SK-N-SH (cell line): Measurements from ENCODE around the gene MYO1E. TPM values are rescaled to one million over a fixed set of nuclear protein-coding genes. Genes with fewer than 3 reads are reported as not detected.

Experiments used
- CTCF ChIA-PET: fragments of 300-600, 350-600 bp; formaldehyde crosslinking; extraction: SDS; loops from one replicate; lab custom pipeline; 2021; lab: Yijun Ruan, JAX
- POLR2A ChIA-PET: fragments of 350-600 bp; sonication (Branson Sonifier 250); formaldehyde crosslinking; extraction: SDS; loops from one replicate; lab custom pipeline; 2020; ENCODE audit warnings: antibody characterized with exemption, inconsistent platforms; lab: Yijun Ruan, JAX
- DNase-seq: peaks from one replicate; pipeline ENCODE4 v3.0.0; 2012
- H2AFZ ChIP-seq: fragments of 200-600 bp; sonication (generic); 2 replicates; pipeline ENCODE4 v1.8.1; 2016; ENCODE audit warnings: antibody characterized with exemption, mild to moderate bottlenecking, low read depth
- H3F3A ChIP-seq: fragments of 200-600 bp; sonication (generic); replicated peaks from 2 replicates; pipeline ENCODE3; 2016; ENCODE audit warnings: antibody characterized with exemption, mild to moderate bottlenecking; ENCODE audit not compliant: insufficient read depth
- H3K27ac ChIP-seq, 2 experiments: fragments of 200-500 bp in 1 of 2; fragments of 200-600 bp in 1 of 2; sonication (Bioruptor generic) in 1 of 2; sonication (generic), shearing (Covaris generic) in 1 of 2; 2 replicates each; pipeline versions ENCODE4 v1.5.1 to v1.6.1; 2014 to 2016; ENCODE audit warnings: low read depth in 2 of 2, inconsistent platforms in 1 of 2, low read length in 1 of 2, mild to moderate bottlenecking in 1 of 2, mixed read lengths in 1 of 2
- H3K27me3 ChIP-seq: fragments of 200-600 bp; sonication (generic), shearing (Covaris generic); 2 replicates; pipeline ENCODE4 v1.6.1; 2016; ENCODE audit warnings: mixed run types; ENCODE audit not compliant: insufficient read depth
- H3K36me3 ChIP-seq, 2 experiments: fragments of 200-500 bp in 1 of 2; fragments of 200-600 bp in 1 of 2; sonication (Bioruptor generic) in 1 of 2; sonication (generic) in 1 of 2; replicated peaks in 1 of 2; 2 replicates each; pipeline versions ENCODE3 to v1.5.1; 2014 to 2016; ENCODE audit warnings: low read length in 1 of 2, mild to moderate bottlenecking in 1 of 2; ENCODE audit not compliant: insufficient read depth in 2 of 2, control insufficient read depth in 1 of 2
- H3K4me1 ChIP-seq, 2 experiments: fragments of 200-500 bp in 1 of 2; fragments of 200-600 bp in 1 of 2; sonication (Bioruptor generic) in 1 of 2; sonication (generic), shearing (Covaris generic) in 1 of 2; 2 replicates each; pipeline versions ENCODE4 v1.5.1 to v1.6.1; 2014 to 2016; ENCODE audit warnings: low read depth in 1 of 2, low read length in 1 of 2, mixed run types in 1 of 2; ENCODE audit not compliant: insufficient read depth in 2 of 2, control insufficient read depth in 1 of 2
- H3K4me2 ChIP-seq: fragments of 200-600 bp; sonication (generic), shearing (Covaris generic); 2 replicates; pipeline ENCODE4 v1.6.1; 2017; ENCODE audit warnings: mixed run types
- H3K4me3 ChIP-seq, 2 experiments: fragments of 200-500 bp in 1 of 2; fragments of 200-600 bp in 1 of 2; sonication (Bioruptor generic) in 1 of 2; sonication (generic), shearing (Covaris generic) in 1 of 2; 2 replicates each; pipeline versions ENCODE4 v1.5.1 to v1.8.1; 2014 to 2016; ENCODE audit warnings: low read depth in 2 of 2, inconsistent platforms in 1 of 2, low read length in 1 of 2, mild to moderate bottlenecking in 1 of 2, mixed read lengths in 1 of 2, moderate library complexity in 1 of 2
- H3K79me2 ChIP-seq: fragments of 200-600 bp; sonication (generic); 2 replicates; pipeline ENCODE4 v1.8.1; 2017; ENCODE audit warnings: mild to moderate bottlenecking; ENCODE audit not compliant: insufficient read depth
- H3K9ac ChIP-seq: fragments of 200-600 bp; sonication (generic); 2 replicates; pipeline ENCODE4 v1.6.1; 2017; ENCODE audit warnings: mixed run types
- H3K9me2 ChIP-seq: fragments of 200-600 bp; sonication (generic); 2 replicates; pipeline ENCODE4 v1.6.1; 2017; ENCODE audit warnings: mixed run types
- H3K9me3 ChIP-seq: fragments of 200-600 bp; sonication (generic); 2 replicates; pipeline ENCODE4 v1.6.1; 2017; ENCODE audit warnings: mixed run types, mild to moderate bottlenecking, moderate library complexity
- H4K20me1 ChIP-seq: fragments of 200-600 bp; sonication (generic); 2 replicates; pipeline ENCODE4 v1.6.1; 2017; ENCODE audit warnings: mild to moderate bottlenecking, mixed run types; ENCODE audit not compliant: insufficient read depth
- CHD2 ChIP-seq: fragments of 150-350 bp; IDR thresholded peaks from 2 replicates; pipeline ENCODE4 v1.6.1; 2018; ENCODE audit warnings: low read length; ENCODE audit not compliant: partially characterized antibody
- ELF1 ChIP-seq: IDR thresholded peaks from 2 replicates; pipeline ENCODE4 v1.4.0; 2012
- EP300 ChIP-seq, 2 experiments: IDR thresholded peaks; 2 replicates each; pipeline versions ENCODE4 v1.4.0 to v1.6.1; 2012; ENCODE audit warnings: borderline replicate concordance in 1 of 2, low read depth in 1 of 2, low read length in 1 of 2
- FOSL2 ChIP-seq: IDR thresholded peaks from 2 replicates; pipeline ENCODE4 v1.4.0; 2012; ENCODE audit warnings: low read depth, mild to moderate bottlenecking, moderate library complexity, borderline replicate concordance
- FOXM1 ChIP-seq: IDR thresholded peaks from 2 replicates; pipeline ENCODE4 v1.4.0; 2012; ENCODE audit warnings: low read depth, mild to moderate bottlenecking
- GABPA ChIP-seq: IDR thresholded peaks from 2 replicates; pipeline ENCODE4 v1.4.0; 2012; ENCODE audit warnings: low read depth, mild to moderate bottlenecking
- GATA2 ChIP-seq: sonication (generic); formaldehyde crosslinking; IDR thresholded peaks from 2 replicates; pipeline ENCODE4 v1.5.0; 2020; ENCODE audit warnings: mild to moderate bottlenecking, missing genetic modification reagents
- JUND ChIP-seq: IDR thresholded peaks from 2 replicates; pipeline ENCODE4 v1.4.0; 2012
- MXI1 ChIP-seq: IDR thresholded peaks from 2 replicates; pipeline ENCODE4 v1.6.1; 2012; ENCODE audit warnings: mild to moderate bottlenecking, low read depth, low read length, improper control_type of control experiment
- POLR2AphosphoS5 ChIP-seq: IDR thresholded peaks from 2 replicates; pipeline ENCODE4 v1.6.1; 2012; ENCODE audit warnings: low read depth, low read length
- RAD21 ChIP-seq: IDR thresholded peaks from 2 replicates; pipeline ENCODE4 v1.6.1; 2012; ENCODE audit warnings: mild to moderate bottlenecking, low read length
- RFX5 ChIP-seq: IDR thresholded peaks from 2 replicates; pipeline ENCODE4 v1.6.1; 2012; ENCODE audit warnings: mild to moderate bottlenecking, improper control_type of control experiment, low read length
- RXRA ChIP-seq: IDR thresholded peaks from 2 replicates; pipeline ENCODE4 v1.4.0; 2012; ENCODE audit warnings: low read depth, mild to moderate bottlenecking, borderline replicate concordance
- TEAD4 ChIP-seq: IDR thresholded peaks from 2 replicates; pipeline ENCODE4 v1.4.0; 2012; ENCODE audit warnings: mild to moderate bottlenecking, borderline replicate concordance; ENCODE audit not compliant: insufficient read depth
- WGBS: methylation state at CpG from one replicate; pipeline ENCODE4 v1.1.6; 2017; ENCODE audit warnings: low lambda C conversion rate; 5-methylcytosine and 5-hydroxymethylcytosine counted together
- polyA plus RNA-seq, 3 experiments: library from polyadenylated mRNA; depleted of rRNA; stranded (reverse); fragments of >200 nt; gene quantifications; 2 replicates each; pipeline ENCODE4 v1.2.3, GENCODE V29; 2012
- TF ChIP-seq, protein P1 (sequence below): IDR thresholded peaks from 2 replicates; pipeline ENCODE4; 2012
- TF ChIP-seq, protein P2 (sequence below): fragments of 150-350 bp; IDR thresholded peaks from 2 replicates; pipeline ENCODE4 v1.6.1; 2016; ENCODE audit warnings: mild to moderate bottlenecking, low read depth, low read length
- TF ChIP-seq, protein P3 (sequence below): IDR thresholded peaks from 2 replicates; pipeline ENCODE4 v1.4.0; 2012; ENCODE audit warnings: low read depth
- TF ChIP-seq, protein P4 (sequence below): IDR thresholded peaks from 2 replicates; pipeline ENCODE4 v1.4.0; 2012; ENCODE audit warnings: low read depth, borderline replicate concordance

The MYO1E gene
- polyA plus RNA-seq, 1 of the 3 experiments (the other 2 are of a cell fraction) = 9.7 TPM

DNA sequence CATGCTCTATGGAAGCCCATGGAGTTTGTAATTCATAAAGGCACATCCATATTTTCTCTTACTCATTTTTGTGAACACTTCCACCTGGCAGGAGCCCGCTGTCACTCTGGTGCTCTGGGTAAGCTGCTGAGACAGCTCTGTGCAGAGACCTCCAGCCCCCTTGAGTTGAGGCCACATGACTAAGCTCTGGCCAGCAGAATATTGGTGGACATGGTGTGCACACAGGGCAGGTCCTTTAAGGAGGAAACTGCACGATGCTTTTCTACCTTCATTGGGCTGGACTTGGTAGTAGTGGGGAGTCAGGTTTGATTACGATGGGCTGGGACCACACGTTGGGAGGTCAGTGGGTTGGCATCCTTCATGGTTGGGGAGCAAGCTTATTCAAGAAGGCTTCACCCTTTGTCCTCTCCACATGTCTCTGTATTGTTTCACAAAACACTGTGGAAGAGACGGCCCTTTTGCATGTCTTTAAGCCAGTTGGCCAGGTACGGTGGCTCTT, 238.7 kb downstream of the MYO1E start:
- no peak overlapping the region for H3K27ac ChIP-seq
- H3K36me3 ChIP-seq = peaks cover 63 to 68% of the 10 kb centered on the region in 2 experiments
- ChIA-PET POLR2A (no interaction called here), CTCF (interaction anchor here (0.6 kb wide), 1 partner anchor 154 kb away, joined by 3 read pairs; no protein-coding TSS in a partner anchor)
- no peak overlapping the region for H2AFZ ChIP-seq
- no peaks in the 10 kb centered on the region for H3K9me2 ChIP-seq
- no peak overlapping the region for H3K4me2 ChIP-seq
- no peak for TF ChIP-seq EP300 (IDR thresholded peaks at IDR 0.05; ENCODE audit: borderline replicate concordance in 1 of 2, low read depth in 1 of 2, low read length in 1 of 2)
- TF ChIP-seq MXI1 = no peak
- TF ChIP-seq FOXM1 = no peak
- TF ChIP-seq, protein P1, sequence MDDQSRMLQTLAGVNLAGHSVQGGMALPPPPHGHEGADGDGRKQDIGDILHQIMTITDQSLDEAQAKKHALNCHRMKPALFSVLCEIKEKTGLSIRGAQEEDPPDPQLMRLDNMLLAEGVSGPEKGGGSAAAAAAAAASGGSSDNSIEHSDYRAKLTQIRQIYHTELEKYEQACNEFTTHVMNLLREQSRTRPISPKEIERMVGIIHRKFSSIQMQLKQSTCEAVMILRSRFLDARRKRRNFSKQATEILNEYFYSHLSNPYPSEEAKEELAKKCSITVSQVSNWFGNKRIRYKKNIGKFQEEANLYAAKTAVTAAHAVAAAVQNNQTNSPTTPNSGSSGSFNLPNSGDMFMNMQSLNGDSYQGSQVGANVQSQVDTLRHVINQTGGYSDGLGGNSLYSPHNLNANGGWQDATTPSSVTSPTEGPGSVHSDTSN = no peak
- TF ChIP-seq POLR2AphosphoS5 = no peak
- no peak for TF ChIP-seq JUND
- no peak for TF ChIP-seq FOSL2
- TF ChIP-seq GATA2 = no peak
- WGBS = 97% methylated on average over 6 of the region's 6 CpGs
- no peaks in the 10 kb centered on the region for H3K27me3 ChIP-seq
- H3K4me1 ChIP-seq = no peaks in the 10 kb centered on the region
- H4K20me1 ChIP-seq = no peaks in the 10 kb centered on the region; the same call in 1 of the 2 replicates
- H3K9me3 ChIP-seq = no peaks in the 10 kb centered on the region; the same call in 1 of the 2 replicates
- H3K9ac ChIP-seq = no peak overlapping the region
- H3K79me2 ChIP-seq = peaks cover 19% of the 10 kb centered on the region
- H3K4me3 ChIP-seq = no peak overlapping the region
- H3F3A ChIP-seq = peaks cover 6% of the 10 kb centered on the region
- DNase-seq = no peak

DNA sequence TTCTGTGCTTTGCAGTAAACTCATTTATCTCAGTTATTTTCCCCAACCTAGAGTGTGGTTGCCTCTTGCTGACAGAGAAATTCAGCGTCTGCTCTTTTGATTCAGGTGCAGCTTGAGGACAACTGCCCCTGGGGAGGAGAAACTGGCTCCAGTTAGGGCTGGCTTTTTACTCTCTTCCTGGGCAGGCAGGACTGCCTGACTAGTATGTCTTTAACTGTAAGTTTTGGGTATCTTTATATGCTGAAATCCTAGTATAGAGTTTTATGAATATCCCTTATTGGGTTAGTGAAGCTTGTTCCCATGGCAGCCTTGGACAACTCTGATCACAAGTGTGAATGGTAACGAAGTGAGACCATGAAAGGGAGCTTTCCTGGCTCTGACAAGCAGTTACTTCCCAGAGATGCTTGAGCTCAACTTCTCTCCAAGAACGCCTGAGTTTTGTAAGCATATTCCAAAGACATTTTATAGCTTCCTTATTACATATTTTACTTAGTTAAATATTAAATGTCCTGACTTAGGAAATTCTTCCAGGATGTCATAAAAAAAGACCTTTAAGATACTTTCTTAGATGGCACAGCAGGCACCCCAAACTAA, 240.6 kb downstream of the MYO1E start:
- Histone ChIP-seq H3K9me2 (no peaks in the 10 kb centered on the region), H3K27ac (no peak overlapping the region), H3K9me3 (no peaks in the 10 kb centered on the region; the same call in 1 of the 2 replicates), H4K20me1 (no peaks in the 10 kb centered on the region), H3K36me3 (peaks cover 54 to 59% of the 10 kb centered on the region in 2 experiments), H3K27me3 (no peaks in the 10 kb centered on the region), H3K79me2 (peaks cover 35% of the 10 kb centered on the region), H2AFZ (no peak overlapping the region), H3F3A (no peaks in the 10 kb centered on the region), H3K4me3 (no peak overlapping the region), H3K9ac (no peak overlapping the region), H3K4me2 (no peak overlapping the region), H3K4me1 (no peaks in the 10 kb centered on the region)
- TF ChIP-seq, protein P1 = no peak
- TF ChIP-seq CHD2 = no peak
- TF ChIP-seq, protein P2, sequence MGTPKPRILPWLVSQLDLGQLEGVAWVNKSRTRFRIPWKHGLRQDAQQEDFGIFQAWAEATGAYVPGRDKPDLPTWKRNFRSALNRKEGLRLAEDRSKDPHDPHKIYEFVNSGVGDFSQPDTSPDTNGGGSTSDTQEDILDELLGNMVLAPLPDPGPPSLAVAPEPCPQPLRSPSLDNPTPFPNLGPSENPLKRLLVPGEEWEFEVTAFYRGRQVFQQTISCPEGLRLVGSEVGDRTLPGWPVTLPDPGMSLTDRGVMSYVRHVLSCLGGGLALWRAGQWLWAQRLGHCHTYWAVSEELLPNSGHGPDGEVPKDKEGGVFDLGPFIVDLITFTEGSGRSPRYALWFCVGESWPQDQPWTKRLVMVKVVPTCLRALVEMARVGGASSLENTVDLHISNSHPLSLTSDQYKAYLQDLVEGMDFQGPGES = no peak
- TF ChIP-seq GABPA = no peak
- TF ChIP-seq, protein P3, sequence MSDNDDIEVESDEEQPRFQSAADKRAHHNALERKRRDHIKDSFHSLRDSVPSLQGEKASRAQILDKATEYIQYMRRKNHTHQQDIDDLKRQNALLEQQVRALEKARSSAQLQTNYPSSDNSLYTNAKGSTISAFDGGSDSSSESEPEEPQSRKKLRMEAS = no peak
- TF ChIP-seq JUND = no peak
- no peak for TF ChIP-seq FOSL2
- TF ChIP-seq ELF1 = no peak
- no peak for TF ChIP-seq RXRA
- no peak for TF ChIP-seq RFX5
- TF ChIP-seq RAD21 = no peak
- TF ChIP-seq TEAD4 = no peak
- TF ChIP-seq, protein P4, sequence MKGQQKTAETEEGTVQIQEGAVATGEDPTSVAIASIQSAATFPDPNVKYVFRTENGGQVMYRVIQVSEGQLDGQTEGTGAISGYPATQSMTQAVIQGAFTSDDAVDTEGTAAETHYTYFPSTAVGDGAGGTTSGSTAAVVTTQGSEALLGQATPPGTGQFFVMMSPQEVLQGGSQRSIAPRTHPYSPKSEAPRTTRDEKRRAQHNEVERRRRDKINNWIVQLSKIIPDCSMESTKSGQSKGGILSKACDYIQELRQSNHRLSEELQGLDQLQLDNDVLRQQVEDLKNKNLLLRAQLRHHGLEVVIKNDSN = no peak
- ChIA-PET CTCF (no interaction called here), POLR2A (no interaction called here)
- WGBS = 99% methylated on average over 3 of the region's 3 CpGs
- no peak for DNase-seq
